ENCODE results near the gene SPARCL1. TPM values are rescaled to one million over a fixed set of nuclear protein-coding genes. Genes with fewer than 3 reads are reported as not detected.

The SPARCL1 gene
- total and polyA plus RNA-seq, 9 of the 15 experiments (the other 6 are each of a cell fraction or from before 2014, with no cell fraction given) = 0.03 to 0.71 (median 0.05) TPM; not detected in 3

- no peak for TF ChIP-seq AFF1 (IDR thresholded peaks at IDR 0.05; ENCODE audit: low read depth in 1 of 2, partially characterized antibody in 2 of 2)
- no peak for TF ChIP-seq ZNF445 (CRISPR knock-in tag; IDR thresholded peaks at IDR 0.05; ENCODE audit: low read depth)
- no peak for TF ChIP-seq PTBP1 (IDR thresholded peaks at IDR 0.05; ENCODE audit: low read depth, low read length)
- TF ChIP-seq CAMTA2 (CRISPR knock-in tag; conservative IDR thresholded peaks at IDR 0.05) = no peak
- TF ChIP-seq NONO (IDR thresholded peaks at IDR 0.05; ENCODE audit: low read depth in 2 of 2, low read length in 1 of 2) = no peak
- TF ChIP-seq PPARD (CRISPR knock-in tag; IDR thresholded peaks at IDR 0.05) = no peak
- no peak for TF ChIP-seq CHCHD3 (CRISPR knock-in tag; IDR thresholded peaks at IDR 0.05)
- no peak for TF ChIP-seq ZNF707 (CRISPR knock-in tag; conservative IDR thresholded peaks at IDR 0.05)
- no peak for TF ChIP-seq BHLHE40 (IDR thresholded peaks at IDR 0.05; ENCODE audit: low read length)
- no peak for TF ChIP-seq ZFP91 (CRISPR knock-in tag; IDR thresholded peaks at IDR 0.05)
- TF ChIP-seq MTA2 (IDR thresholded peaks at IDR 0.05; ENCODE audit: low read depth) = no peak
- no peak for TF ChIP-seq NR1H2 (CRISPR knock-in tag; IDR thresholded peaks at IDR 0.05)
- no peak for TF ChIP-seq CBX2 (IDR thresholded peaks at IDR 0.05; ENCODE audit: insufficient read depth, low read length, poor library complexity, severe bottlenecking)
- no peaks in the 10 kb centered on the region for H3K9me3 ChIP-seq (replicated peaks; ENCODE audit: control insufficient read depth, insufficient read depth, low read depth, low read length)
- no peaks in the 10 kb centered on the region for H3K79me2 ChIP-seq (ENCODE audit: control insufficient read depth, insufficient read depth, low read length)
- H2AFZ ChIP-seq (ENCODE audit: low read depth, low read length) = no peak overlapping the region
- H4K20me1 ChIP-seq (replicated peaks; ENCODE audit: control insufficient read depth, insufficient read depth, low read length) = no peaks in the 10 kb centered on the region
- ChIA-PET CTCF (ENCODE audit: low intra/inter-chr PET ratio) (no interaction called here), POLR2A (no interaction called here)
- H3K4me3 ChIP-seq = no peak overlapping the region
- H3K9ac ChIP-seq (ENCODE audit: insufficient read depth in 1 of 2, low read depth in 2 of 2, low read length in 2 of 2) = no peak overlapping the region
- no TSS peak for BruUV-seq (replicated peaks)
- H3K27ac ChIP-seq (ENCODE audit: extremely low read depth, low read depth, low read length) = no peak overlapping the region
- no peak for FAIRE-seq
- no peak for ATAC-seq
- intact Hi-C loops (cut with micrococcal nuclease) (no loop called here), in situ Hi-C loops (cut with MboI) (no loop called here)
- WGBS (ENCODE audit: insufficient coverage, low coverage, missing lambda C conversion rate) = 0% methylated on average over 2 of the region's 2 CpGs
- H3K4me2 ChIP-seq (ENCODE audit: insufficient read depth, low read length) = no peak overlapping the region
- H3K27me3 ChIP-seq (ENCODE audit: control insufficient read depth in 2 of 2, insufficient read depth in 2 of 2, low read length in 2 of 2) = no peaks in the 10 kb centered on the region
- no peaks in the 10 kb centered on the region for H3K36me3 ChIP-seq (ENCODE audit: control insufficient read depth, insufficient read depth, low read length)
- DNase-seq (ENCODE audit: extremely low read depth in 1 of 4, low spot score in 3 of 4) = no peak
- no peaks in the 10 kb centered on the region for H3K9me1 ChIP-seq (ENCODE audit: control insufficient read depth, insufficient read depth, low read length)
- peaks cover 0 to 10% of the 10 kb centered on the region in 2 experiments; a peak in 2 of 5 replicates for H3K4me1 ChIP-seq (replicated peaks in 1 of 2; ENCODE audit: control insufficient read depth in 2 of 2, insufficient read depth in 2 of 2, low read length in 2 of 2)
These were observed 11.6 kb downstream of the SPARCL1 start for GRCh38 chr4:87517621-87518020.

All from K562 (cell line).